ENCODE data around the gene L3MBTL4. TPM values are rescaled to one million over a fixed set of nuclear protein-coding genes. Genes with fewer than 3 reads are reported as not detected.

L3MBTL4 gene
- total RNA-seq, 3 donors from 2014 or later, result 4.9 to 13.9 (median 5.4) TPM

DNA sequence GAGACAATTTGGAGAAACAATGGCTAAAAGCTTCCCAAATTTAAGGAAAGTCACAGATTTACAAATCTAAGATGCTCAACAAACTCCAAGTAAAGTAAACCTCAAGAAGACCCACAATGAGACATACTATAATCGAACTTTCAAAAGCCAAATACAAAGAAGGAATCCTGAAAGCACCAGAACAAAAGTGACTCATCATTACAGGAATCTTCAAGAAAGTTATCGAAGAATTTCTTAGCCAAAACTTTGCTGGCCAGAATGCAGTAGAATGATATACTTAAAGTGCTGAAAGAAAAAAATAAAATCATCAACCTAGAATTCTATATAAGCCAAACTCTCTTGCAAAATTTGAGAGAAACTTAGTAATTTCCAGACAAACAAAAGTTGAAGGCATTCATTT lies 412.8 kb downstream of the L3MBTL4 start:
- ATAC-seq (no peak), DNase-seq (no peak)
- Histone ChIP-seq H3K4me1 (ENCODE audit: low read depth) (no peaks in the 10 kb centered on the region), H3K36me3 (ENCODE audit: low read depth) (no peaks in the 10 kb centered on the region), H3K9me3 (peaks cover 3% of the 10 kb centered on the region), H3K4me3 (no peak overlapping the region)
- TF ChIP-seq CTCF (IDR thresholded peaks at IDR 0.05), result no peak
- intact Hi-C loops (cut with DNase I, micrococcal nuclease), result no loop called here

DNA sequence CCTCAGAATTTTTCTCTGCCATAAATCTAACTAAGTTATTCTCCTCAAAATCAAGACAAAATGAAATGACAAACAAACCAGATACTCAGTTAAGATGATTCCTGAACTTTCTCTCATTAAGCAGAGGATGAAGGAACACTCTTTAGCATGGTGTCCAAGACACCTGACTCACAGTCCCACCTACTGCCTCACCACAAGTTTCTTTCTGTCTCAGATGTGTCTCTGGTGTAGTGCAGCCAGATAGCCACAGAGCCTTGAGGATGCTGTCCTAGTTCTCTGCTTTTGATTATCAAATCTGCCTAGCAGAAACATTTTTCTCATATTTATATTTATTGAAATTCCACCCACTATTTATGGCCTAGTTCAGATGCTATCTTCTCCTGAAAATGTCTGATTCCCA lies 415.8 kb downstream of the L3MBTL4 start:
- Histone ChIP-seq H3K9me3 (peaks cover 3% of the 10 kb centered on the region), H3K4me1 (ENCODE audit: low read depth) (no peaks in the 10 kb centered on the region), H3K36me3 (ENCODE audit: low read depth) (no peaks in the 10 kb centered on the region), H3K4me3 (no peak overlapping the region)
- TF ChIP-seq CTCF (IDR thresholded peaks at IDR 0.05), result no peak
- ATAC-seq (no peak), DNase-seq (no peak)
- intact Hi-C loops (cut with DNase I, micrococcal nuclease), result no loop called here

- DNase-seq (no peak), ATAC-seq (no peak)
- peaks cover 3% of the 10 kb centered on the region for H3K9me3 ChIP-seq
- intact Hi-C loops (cut with DNase I, micrococcal nuclease), result no loop called here
- H3K4me1 ChIP-seq (ENCODE audit: low read depth), result no peaks in the 10 kb centered on the region
- TF ChIP-seq CTCF (IDR thresholded peaks at IDR 0.05), result no peak
- no peak overlapping the region for H3K4me3 ChIP-seq
- H3K36me3 ChIP-seq (ENCODE audit: low read depth), result no peaks in the 10 kb centered on the region
Observed at GRCh38 chr18:5998166-5998881, 416.4 kb downstream of the L3MBTL4 start.

GRCh38 chr18:5997361-5997760 lies 417.4 kb downstream of the L3MBTL4 start:
- no peak overlapping the region for H3K4me3 ChIP-seq
- intact Hi-C loops (cut with DNase I, micrococcal nuclease), result no loop called here
- ATAC-seq (no peak), DNase-seq (no peak)
- TF ChIP-seq CTCF (IDR thresholded peaks at IDR 0.05), result no peak
- peaks cover 3% of the 10 kb centered on the region for H3K9me3 ChIP-seq
- no peaks in the 10 kb centered on the region for H3K36me3 ChIP-seq (ENCODE audit: low read depth)
- no peaks in the 10 kb centered on the region for H3K4me1 ChIP-seq (ENCODE audit: low read depth)

GRCh38 chr18:5995626-5996025 lies 419.1 kb downstream of the L3MBTL4 start:
- Histone ChIP-seq H3K36me3 (ENCODE audit: low read depth) (no peaks in the 10 kb centered on the region), H3K4me3 (no peak overlapping the region), H3K4me1 (ENCODE audit: low read depth) (no peaks in the 10 kb centered on the region), H3K9me3 (peaks cover 3% of the 10 kb centered on the region)
- no peak for DNase-seq
- ATAC-seq, result no peak
- no peak for TF ChIP-seq CTCF (IDR thresholded peaks at IDR 0.05)
- intact Hi-C loops (cut with DNase I, micrococcal nuclease), result no loop called here

- Histone ChIP-seq H3K36me3 (ENCODE audit: low read depth) (no peaks in the 10 kb centered on the region), H3K9me3 (no peaks in the 10 kb centered on the region), H3K4me1 (ENCODE audit: low read depth) (no peaks in the 10 kb centered on the region), H3K4me3 (no peak overlapping the region)
- DNase-seq, result no peak
- ATAC-seq, result no peak
- intact Hi-C loops (cut with DNase I, micrococcal nuclease), result no loop called here
- no peak for TF ChIP-seq CTCF (IDR thresholded peaks at IDR 0.05)
Observed at GRCh38 chr18:5993938-5994337, 420.8 kb downstream of the L3MBTL4 start.

Data from mucosa of descending colon (tissue), 3 donors.